ENCODE data around the gene FOXL3.

DNA sequence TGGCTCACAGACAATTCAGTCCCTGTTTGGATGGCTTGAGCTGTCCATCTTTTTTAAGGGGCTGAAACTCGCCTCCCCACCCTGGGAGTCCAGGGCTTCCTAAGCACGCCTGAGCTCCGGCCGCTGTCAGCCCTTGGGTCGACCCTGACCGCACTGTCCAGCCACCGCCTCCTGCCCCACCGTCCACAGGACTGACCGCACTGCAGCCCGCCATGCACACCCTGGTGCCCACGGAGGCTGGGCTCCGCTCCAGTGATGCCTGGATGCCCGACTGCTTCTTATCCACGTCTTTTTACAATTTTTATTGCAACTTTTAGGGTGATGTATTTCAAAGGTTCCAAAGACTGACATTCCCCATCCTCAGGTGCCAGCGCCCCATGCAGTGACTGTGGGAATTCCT, 39.4 kb upstream of the FOXL3 start:
- no peak for TF ChIP-seq EZH2 (IDR thresholded peaks at IDR 0.05; ENCODE audit: borderline replicate concordance, low read depth, low read length, severe bottlenecking)
- TF ChIP-seq, protein P1, sequence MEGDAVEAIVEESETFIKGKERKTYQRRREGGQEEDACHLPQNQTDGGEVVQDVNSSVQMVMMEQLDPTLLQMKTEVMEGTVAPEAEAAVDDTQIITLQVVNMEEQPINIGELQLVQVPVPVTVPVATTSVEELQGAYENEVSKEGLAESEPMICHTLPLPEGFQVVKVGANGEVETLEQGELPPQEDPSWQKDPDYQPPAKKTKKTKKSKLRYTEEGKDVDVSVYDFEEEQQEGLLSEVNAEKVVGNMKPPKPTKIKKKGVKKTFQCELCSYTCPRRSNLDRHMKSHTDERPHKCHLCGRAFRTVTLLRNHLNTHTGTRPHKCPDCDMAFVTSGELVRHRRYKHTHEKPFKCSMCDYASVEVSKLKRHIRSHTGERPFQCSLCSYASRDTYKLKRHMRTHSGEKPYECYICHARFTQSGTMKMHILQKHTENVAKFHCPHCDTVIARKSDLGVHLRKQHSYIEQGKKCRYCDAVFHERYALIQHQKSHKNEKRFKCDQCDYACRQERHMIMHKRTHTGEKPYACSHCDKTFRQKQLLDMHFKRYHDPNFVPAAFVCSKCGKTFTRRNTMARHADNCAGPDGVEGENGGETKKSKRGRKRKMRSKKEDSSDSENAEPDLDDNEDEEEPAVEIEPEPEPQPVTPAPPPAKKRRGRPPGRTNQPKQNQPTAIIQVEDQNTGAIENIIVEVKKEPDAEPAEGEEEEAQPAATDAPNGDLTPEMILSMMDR (IDR thresholded peaks at IDR 0.05; ENCODE audit: borderline replicate concordance, extremely low read depth, low read length, poor library complexity, severe bottlenecking) = no peak
